Panc1 (cell line): ENCODE results near the gene BCL2L12.

Experiments used
- POLR2AphosphoS5 ChIP-seq: IDR thresholded peaks from 2 replicates; pipeline ENCODE4 v1.6.1; 2012; ENCODE audit warnings: mild to moderate bottlenecking, low read depth, low read length, moderate library complexity
- SIN3A ChIP-seq: IDR thresholded peaks from 2 replicates; pipeline ENCODE4 v1.6.1; 2012; ENCODE audit warnings: low read depth, mild to moderate bottlenecking, low read length, moderate library complexity, borderline replicate concordance; ENCODE audit not compliant: insufficient read depth
- TCF7L2 ChIP-seq: IDR thresholded peaks from 2 replicates; pipeline ENCODE4 v1.6.1; 2011; ENCODE audit warnings: mild to moderate bottlenecking, low read depth, low read length, inconsistent platforms
- TF ChIP-seq, protein P1 (sequence below): fragments of 450-650 bp; IDR thresholded peaks from 2 replicates; pipeline ENCODE4 v1.5.1; 2017; ENCODE audit warnings: mild to moderate bottlenecking
- TF ChIP-seq, protein P2 (sequence below), 2 experiments: IDR thresholded peaks; 2 replicates each; pipeline ENCODE4 v1.6.1; 2011 to 2012; ENCODE audit warnings: low read depth in 2 of 2, control low read depth in 1 of 2, low read length in 1 of 2, mild to moderate bottlenecking in 1 of 2, moderate library complexity in 1 of 2; ENCODE audit not compliant: insufficient read depth in 1 of 2

DNA sequence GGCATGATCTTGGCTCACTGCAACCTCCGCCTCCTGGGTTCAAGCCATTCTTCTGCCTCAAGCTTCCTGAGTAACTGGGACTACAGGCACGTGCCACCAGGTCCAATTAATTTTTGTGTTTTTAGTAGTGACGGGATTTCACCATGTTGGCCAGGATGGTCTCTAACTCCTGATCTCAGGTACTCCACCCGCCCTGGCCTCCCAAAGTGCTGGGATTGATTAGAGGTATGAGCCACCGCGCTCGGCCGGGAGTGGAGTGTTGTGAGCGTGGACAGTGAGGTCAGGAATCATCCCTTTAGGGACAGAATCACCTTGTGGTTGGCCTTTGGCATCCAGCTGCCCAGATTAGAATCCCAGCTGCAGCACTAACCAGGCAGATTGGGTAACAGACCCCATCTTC, 36.1 kb upstream of the BCL2L12 start:
- TF ChIP-seq, protein P1, sequence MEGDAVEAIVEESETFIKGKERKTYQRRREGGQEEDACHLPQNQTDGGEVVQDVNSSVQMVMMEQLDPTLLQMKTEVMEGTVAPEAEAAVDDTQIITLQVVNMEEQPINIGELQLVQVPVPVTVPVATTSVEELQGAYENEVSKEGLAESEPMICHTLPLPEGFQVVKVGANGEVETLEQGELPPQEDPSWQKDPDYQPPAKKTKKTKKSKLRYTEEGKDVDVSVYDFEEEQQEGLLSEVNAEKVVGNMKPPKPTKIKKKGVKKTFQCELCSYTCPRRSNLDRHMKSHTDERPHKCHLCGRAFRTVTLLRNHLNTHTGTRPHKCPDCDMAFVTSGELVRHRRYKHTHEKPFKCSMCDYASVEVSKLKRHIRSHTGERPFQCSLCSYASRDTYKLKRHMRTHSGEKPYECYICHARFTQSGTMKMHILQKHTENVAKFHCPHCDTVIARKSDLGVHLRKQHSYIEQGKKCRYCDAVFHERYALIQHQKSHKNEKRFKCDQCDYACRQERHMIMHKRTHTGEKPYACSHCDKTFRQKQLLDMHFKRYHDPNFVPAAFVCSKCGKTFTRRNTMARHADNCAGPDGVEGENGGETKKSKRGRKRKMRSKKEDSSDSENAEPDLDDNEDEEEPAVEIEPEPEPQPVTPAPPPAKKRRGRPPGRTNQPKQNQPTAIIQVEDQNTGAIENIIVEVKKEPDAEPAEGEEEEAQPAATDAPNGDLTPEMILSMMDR: no peak
- TF ChIP-seq SIN3A (no peak), POLR2AphosphoS5 (no peak), TCF7L2 (no peak)
- TF ChIP-seq, protein P2, sequence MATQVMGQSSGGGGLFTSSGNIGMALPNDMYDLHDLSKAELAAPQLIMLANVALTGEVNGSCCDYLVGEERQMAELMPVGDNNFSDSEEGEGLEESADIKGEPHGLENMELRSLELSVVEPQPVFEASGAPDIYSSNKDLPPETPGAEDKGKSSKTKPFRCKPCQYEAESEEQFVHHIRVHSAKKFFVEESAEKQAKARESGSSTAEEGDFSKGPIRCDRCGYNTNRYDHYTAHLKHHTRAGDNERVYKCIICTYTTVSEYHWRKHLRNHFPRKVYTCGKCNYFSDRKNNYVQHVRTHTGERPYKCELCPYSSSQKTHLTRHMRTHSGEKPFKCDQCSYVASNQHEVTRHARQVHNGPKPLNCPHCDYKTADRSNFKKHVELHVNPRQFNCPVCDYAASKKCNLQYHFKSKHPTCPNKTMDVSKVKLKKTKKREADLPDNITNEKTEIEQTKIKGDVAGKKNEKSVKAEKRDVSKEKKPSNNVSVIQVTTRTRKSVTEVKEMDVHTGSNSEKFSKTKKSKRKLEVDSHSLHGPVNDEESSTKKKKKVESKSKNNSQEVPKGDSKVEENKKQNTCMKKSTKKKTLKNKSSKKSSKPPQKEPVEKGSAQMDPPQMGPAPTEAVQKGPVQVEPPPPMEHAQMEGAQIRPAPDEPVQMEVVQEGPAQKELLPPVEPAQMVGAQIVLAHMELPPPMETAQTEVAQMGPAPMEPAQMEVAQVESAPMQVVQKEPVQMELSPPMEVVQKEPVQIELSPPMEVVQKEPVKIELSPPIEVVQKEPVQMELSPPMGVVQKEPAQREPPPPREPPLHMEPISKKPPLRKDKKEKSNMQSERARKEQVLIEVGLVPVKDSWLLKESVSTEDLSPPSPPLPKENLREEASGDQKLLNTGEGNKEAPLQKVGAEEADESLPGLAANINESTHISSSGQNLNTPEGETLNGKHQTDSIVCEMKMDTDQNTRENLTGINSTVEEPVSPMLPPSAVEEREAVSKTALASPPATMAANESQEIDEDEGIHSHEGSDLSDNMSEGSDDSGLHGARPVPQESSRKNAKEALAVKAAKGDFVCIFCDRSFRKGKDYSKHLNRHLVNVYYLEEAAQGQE (IDR thresholded peaks at IDR 0.05; ENCODE audit: insufficient read depth in 1 of 2, low read depth in 2 of 2, low read length in 1 of 2): no peak
